T-helper 2 cell (primary cell): ENCODE results near the gene EPN2.

Source experiments
- DNase-seq, 5 experiments: peaks; one replicate each; pipeline versions ENCODE4 v3.0.0 to v3.0.0-alpha.2; 2012 to 2022

Gene EPN2

DNA sequence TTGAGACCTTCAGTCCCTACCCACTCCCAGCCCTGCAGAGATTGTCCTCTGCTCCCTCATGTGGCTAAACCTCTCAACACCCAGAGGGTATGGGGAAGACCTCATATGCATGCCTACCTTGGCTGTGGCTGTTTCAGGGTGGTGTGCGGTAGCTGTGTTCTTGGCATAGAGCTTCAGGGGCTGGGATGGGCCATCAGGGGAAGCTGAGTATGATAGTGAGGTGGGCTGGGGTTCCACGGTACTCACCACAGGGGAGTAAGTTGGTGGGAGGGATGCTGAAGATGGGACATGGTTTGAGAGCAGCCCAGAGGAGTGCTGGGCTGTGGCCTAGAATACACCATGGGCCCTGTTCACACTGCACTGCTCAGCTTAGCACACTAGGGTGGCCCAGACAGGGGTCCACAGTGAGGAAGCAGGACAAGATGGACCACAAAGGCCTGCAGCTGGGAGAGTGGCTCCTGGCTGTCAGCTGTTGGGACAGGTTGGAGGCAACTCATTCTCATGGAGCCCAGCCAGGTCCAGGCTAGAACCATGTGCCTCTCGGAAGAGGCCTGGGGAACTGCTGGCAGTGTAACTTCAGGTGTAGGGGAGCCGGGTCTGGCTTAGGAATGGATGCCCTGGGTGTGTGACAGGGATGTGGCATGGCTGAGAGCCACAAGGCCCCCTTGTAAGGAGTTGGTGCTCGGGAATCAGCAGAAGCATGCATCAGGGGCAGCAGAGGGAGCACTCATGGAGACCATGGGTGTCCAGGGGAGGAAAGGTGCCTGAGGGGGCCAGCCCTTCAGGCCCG lies 146.7 kb downstream of the EPN2 start:
- DNase-seq = no peak

DNA sequence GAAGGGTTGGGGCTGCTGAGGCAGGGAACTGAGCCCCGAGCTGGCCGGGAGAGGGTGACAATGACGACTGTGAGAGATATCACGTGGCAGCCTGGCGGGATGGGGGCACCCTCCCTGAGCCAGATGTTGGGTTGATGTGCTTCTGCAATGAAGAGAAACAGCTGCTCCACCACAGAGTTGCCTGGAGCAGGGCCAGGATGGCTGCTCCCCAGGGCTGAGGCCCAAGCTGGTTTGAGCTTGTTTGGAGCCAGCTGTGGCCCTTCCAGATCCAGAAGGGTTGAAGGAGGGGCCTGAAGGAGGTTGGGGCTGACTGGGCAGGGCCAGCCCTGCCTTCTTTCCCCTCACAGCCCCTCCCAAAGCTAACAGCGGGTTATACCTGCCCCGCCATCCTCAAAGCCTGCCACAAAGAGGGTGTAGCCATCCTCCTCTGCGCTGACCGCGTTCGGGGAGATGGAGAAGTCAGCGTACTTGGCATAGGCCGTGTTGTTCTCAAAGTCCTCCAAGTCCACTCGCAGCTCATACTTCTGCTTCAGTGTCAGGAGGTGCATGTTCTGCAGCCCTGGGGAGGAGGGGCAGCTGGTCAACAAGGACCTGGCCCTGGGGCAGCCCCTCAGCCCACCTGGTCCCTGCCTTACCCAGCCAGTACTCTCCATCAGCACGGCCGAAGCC lies 147.7 kb downstream of the EPN2 start:
- no peak for DNase-seq

DNA sequence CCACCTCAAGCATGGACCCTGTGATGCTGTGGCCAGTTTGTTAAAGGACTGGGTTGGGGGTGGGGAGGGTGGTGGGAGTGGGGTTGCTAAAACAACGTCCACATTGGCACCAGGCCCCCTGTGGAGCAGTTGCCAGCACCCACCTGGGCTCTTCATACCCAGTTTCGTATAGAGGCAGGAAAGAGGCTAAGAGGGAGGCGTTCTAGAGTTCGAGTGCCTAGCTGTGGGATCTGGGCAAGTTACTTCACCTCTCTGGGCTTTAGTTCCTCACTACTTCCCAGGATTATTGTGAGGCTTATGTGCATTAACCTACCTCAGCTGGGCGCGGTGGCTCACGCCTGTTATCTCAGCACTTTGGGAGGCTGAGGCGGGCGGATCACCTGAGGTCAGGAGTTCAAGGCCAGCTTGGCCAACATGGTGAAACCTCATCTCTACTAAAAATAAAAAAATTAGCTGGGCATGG lies 148.4 kb downstream of the EPN2 start:
- DNase-seq = no peak
